Peyer's patch (tissue), 4 donors: ENCODE data around the gene TMEM98. TPM values are rescaled to one million over a fixed set of nuclear protein-coding genes. Genes with fewer than 3 reads are reported as not detected.
A peak's percentile ranks its signal among the peaks of the same experiment; 100 is the strongest.

Experiments used
- DNase-seq, 3 donors: peaks; one replicate each; pipeline ENCODE4 v3.0.0-alpha.2; 2017 to 2019
- H3K27ac ChIP-seq, 4 donors: fragments of 200-600 bp; sonication (generic); one replicate each; pipeline ENCODE4 v1.5.1; 2016 to 2019
- H3K27me3 ChIP-seq, 2 donors: fragments of 200-600 bp; sonication (generic); one replicate each; pipeline ENCODE4 v1.5.1; 2019
- H3K36me3 ChIP-seq, 3 donors: fragments of 200-600 bp; sonication (generic); one replicate each; pipeline ENCODE4 v1.5.1; 2016 to 2019
- H3K4me1 ChIP-seq, 4 donors: fragments of 200-600 bp; sonication (generic); one replicate each; pipeline ENCODE4 v1.5.1; 2016 to 2019
- H3K4me3 ChIP-seq, 4 donors: fragments of 200-600 bp; sonication (generic); 1 replicate in 3 of 4; 2 replicates in 1 of 4; pipeline ENCODE4 v1.5.1; 2016 to 2019; ENCODE audit warnings: mild to moderate bottlenecking in 1 of 4
- H3K9me3 ChIP-seq, 4 donors: fragments of 200-600 bp; sonication (generic); one replicate each; pipeline ENCODE4 v1.5.1; 2016 to 2019; ENCODE audit warnings: mild to moderate bottlenecking in 1 of 4
- POLR2A ChIP-seq, 2 donors: fragments of 450-650 bp; IDR thresholded peaks; one replicate each; pipeline ENCODE4 v1.5.1; 2017; ENCODE audit warnings: antibody characterized with exemption in 2 of 2, mild to moderate bottlenecking in 2 of 2, moderate library complexity in 2 of 2
- total RNA-seq, 4 donors: library from RNA; depleted of rRNA; stranded (reverse); fragments of >200 nt; gene quantifications; one replicate each; pipeline ENCODE4 v1.1.0, GENCODE V29; 2016
- TF ChIP-seq, protein P1 (sequence below), 6 experiments: fragments of 450-650 bp in 4 of 6; fragments of 200-600 bp in 2 of 6; sonication (generic) in 1 of 6; IDR thresholded peaks; one replicate each; pipeline ENCODE4 v1.5.1; 2017 to 2019; ENCODE audit warnings: antibody characterized with exemption in 6 of 6, mild to moderate bottlenecking in 3 of 6, moderate library complexity in 1 of 6

TMEM98 gene
- total RNA-seq, 4 donors from 2014 or later = 54.5 to 351 (median 241) TPM

DNA sequence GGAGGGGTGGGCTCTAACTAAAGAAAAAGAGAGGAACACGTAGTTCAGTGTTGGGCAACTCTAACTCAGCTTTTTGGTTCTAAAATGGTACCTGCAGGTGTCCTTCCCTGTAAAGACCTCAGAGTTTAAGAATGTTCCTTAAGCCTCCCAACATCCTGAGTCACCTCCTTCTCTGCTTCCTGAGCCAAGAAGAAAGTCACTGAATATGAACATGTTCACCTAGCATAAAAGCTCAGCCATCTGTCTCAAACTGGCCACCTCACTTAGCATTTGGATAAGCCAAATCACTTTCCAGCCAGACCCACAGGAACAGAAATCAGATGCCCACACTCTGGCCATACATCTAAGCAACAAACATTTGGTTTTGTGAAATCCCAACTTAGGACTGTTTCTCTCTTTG is 3.7 kb downstream of the TMEM98 start:
- Histone ChIP-seq H3K4me1 (peaks cover 0 to 13% (median 5%) of the 10 kb centered on the region in 4 donors), H3K4me3 (no peak overlapping the region), H3K27me3 (no peaks in the 10 kb centered on the region), H3K27ac (no peak overlapping the region), H3K9me3 (no peaks in the 10 kb centered on the region), H3K36me3 (peaks cover 0 to 28% (median 0%) of the 10 kb centered on the region in 3 donors)
- no peak for DNase-seq
- TF ChIP-seq POLR2A (IDR thresholded peaks at IDR 0.05) = no peak
- TF ChIP-seq, protein P1, sequence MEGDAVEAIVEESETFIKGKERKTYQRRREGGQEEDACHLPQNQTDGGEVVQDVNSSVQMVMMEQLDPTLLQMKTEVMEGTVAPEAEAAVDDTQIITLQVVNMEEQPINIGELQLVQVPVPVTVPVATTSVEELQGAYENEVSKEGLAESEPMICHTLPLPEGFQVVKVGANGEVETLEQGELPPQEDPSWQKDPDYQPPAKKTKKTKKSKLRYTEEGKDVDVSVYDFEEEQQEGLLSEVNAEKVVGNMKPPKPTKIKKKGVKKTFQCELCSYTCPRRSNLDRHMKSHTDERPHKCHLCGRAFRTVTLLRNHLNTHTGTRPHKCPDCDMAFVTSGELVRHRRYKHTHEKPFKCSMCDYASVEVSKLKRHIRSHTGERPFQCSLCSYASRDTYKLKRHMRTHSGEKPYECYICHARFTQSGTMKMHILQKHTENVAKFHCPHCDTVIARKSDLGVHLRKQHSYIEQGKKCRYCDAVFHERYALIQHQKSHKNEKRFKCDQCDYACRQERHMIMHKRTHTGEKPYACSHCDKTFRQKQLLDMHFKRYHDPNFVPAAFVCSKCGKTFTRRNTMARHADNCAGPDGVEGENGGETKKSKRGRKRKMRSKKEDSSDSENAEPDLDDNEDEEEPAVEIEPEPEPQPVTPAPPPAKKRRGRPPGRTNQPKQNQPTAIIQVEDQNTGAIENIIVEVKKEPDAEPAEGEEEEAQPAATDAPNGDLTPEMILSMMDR (IDR thresholded peaks at IDR 0.05) = no peak

DNA sequence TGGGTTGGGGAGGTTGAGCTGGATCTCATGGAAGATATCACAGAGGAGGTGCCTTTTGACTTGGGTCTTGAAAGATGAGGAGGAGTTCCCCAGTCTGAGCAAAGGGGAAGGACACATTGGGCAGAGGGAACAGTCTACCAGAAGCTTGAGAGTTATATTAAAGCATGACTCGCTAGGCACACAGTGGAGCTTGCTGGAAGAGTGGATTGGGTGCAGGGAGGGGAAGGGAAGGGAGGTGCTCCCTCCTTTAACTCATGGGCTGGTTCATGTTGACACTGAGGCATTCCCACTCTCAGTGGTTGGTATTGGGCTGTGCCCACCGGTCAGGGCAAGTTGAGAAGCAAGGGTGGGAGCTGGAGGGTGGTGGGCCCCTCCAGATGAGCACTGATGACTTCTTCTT is 5.9 kb downstream of the TMEM98 start:
- no peak for DNase-seq

DNA sequence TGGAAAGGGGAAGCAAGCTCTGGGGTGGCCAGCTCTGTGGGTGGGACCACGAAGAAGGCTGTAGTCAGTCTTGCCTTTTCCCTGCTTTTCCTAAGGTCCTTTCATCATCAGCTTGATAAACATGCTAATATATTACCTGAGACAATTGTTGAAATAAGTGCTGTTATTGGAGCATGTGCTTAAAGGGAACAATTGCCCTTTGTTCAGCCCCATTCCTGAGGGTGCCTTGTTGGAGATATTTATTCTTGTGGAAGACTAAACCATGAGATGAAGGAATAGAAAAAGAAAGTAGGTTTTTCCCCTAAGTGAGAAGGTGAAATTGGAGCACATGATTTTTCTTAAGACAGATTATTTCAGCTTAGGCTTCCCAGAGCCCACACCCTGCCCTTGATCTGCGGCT is 7.8 kb downstream of the TMEM98 start:
- H3K27me3 ChIP-seq = no peaks in the 10 kb centered on the region
- no peak for DNase-seq
- H3K9me3 ChIP-seq = no peaks in the 10 kb centered on the region
- no peak overlapping the region for H3K4me3 ChIP-seq
- H3K36me3 ChIP-seq = peaks cover 0 to 43% (median 0%) of the 10 kb centered on the region in 3 donors
- peaks cover 0 to 3% (median 0%) of the 10 kb centered on the region in 4 donors for H3K4me1 ChIP-seq
- TF ChIP-seq POLR2A (IDR thresholded peaks at IDR 0.05) = no peak
- TF ChIP-seq, protein P1 (IDR thresholded peaks at IDR 0.05) = no peak
- H3K27ac ChIP-seq = no peak overlapping the region

More for the DNA sequence above, 5.9 kb downstream of the TMEM98 start:
- H3K9me3 ChIP-seq = no peaks in the 10 kb centered on the region
- TF ChIP-seq POLR2A (IDR thresholded peaks at IDR 0.05) = no peak
- peaks cover 0 to 30% (median 0%) of the 10 kb centered on the region in 3 donors for H3K36me3 ChIP-seq
- H3K27ac ChIP-seq = no peak overlapping the region
- peaks cover 0 to 3% (median 0%) of the 10 kb centered on the region in 4 donors for H3K4me1 ChIP-seq
- H3K27me3 ChIP-seq = no peaks in the 10 kb centered on the region
- no peak overlapping the region for H3K4me3 ChIP-seq

DNA sequence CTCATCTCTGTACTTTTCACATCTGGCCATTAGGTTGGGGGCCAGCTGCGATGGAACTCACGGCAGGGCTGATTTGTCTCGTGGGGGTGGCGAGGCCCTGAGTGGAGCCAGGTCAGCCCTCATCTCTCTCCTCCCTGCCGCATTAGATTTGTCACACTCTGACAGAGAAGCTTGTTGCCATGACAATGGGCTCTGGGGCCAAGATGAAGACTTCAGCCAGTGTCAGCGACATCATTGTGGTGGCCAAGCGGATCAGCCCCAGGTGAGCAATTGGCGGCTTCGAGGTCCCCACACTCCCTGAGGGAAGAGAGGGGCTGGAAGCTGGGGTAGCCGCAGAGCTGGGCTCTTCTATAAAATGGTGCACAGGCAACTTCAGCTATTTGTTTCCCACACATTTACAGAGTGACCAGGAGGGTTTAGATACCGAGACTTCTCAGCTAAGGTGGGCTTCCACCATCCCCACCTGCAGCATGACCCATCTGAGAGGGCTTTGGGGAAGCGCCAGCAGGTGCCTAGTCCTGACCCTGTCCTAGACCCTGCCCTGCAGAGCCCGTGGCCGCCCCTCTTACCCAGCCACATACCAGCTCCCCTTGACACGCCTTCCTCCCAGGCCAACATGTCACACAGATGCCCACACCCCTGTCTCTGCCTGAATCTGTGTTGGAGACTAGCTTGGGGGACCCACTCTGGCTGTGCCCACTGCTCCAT is 8.4 kb downstream of the TMEM98 start:
- Histone ChIP-seq H3K27ac (peak overlapping the region in 1 of 4 donors; percentile 35), H3K27me3 (no peaks in the 10 kb centered on the region), H3K4me1 (peaks cover 0 to 3% (median 0%) of the 10 kb centered on the region in 4 donors), H3K4me3 (no peak overlapping the region), H3K36me3 (peaks cover 0 to 49% (median 0%) of the 10 kb centered on the region in 3 donors), H3K9me3 (no peaks in the 10 kb centered on the region)
- TF ChIP-seq, protein P1 (IDR thresholded peaks at IDR 0.05) = no peak
- no peak for TF ChIP-seq POLR2A (IDR thresholded peaks at IDR 0.05)
- DNase-seq = no peak

DNA sequence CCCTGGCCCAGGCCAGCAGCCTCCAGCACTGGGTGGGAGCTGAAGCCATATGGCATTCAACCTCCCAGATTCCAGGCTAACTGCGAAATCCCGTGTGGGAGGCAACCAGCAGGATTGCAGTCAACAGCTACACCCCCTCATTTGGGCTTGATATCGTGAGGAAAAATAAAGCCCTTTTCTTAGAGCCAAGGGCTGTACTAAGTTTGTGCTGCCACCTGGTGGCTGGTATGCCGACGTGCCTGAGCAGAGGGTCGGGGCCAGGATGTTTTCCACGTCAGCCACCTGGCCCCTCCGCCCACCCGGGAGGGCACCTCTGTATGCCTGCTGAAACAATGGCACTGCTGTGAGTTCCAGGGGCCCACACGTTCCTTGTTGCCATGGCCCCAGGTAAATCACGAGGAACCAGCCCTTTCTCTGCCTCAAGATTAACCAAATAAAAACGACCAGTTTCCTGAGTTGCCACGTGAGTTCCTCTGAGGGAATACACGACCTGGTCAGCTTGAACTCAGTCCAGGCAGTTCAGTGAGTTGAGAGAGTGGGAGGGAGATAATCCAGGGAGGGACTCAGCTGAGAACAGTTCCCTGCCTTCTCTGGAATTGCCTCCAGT is 9.0 kb downstream of the TMEM98 start:
- no peaks in the 10 kb centered on the region for H3K9me3 ChIP-seq
- H3K27ac ChIP-seq = peak overlapping the region in 1 of 4 donors; percentile 35
- peak; percentile 48 to 87 (median 77) for DNase-seq
- TF ChIP-seq POLR2A (IDR thresholded peaks at IDR 0.05) = no peak
- TF ChIP-seq, protein P1 (IDR thresholded peaks at IDR 0.05) = peak; percentile 35 to 87 (median 82)
- no peak overlapping the region for H3K4me3 ChIP-seq
- H3K36me3 ChIP-seq = peaks cover 0 to 55% (median 0%) of the 10 kb centered on the region in 3 donors
- H3K27me3 ChIP-seq = no peaks in the 10 kb centered on the region
- H3K4me1 ChIP-seq = peaks cover 0 to 3% (median 0%) of the 10 kb centered on the region in 4 donors
